Measurements from ENCODE around the gene MTHFR. TPM values are rescaled to one million over a fixed set of nuclear protein-coding genes. Genes with fewer than 3 reads are reported as not detected.

The MTHFR gene
- polyA plus RNA-seq, 1 experiment: 8.4 TPM

GRCh38 chr1:11746092-11746491 is 59.7 kb downstream of the MTHFR start:
- POLR2A ChIA-PET: no interaction called here
- Histone ChIP-seq H3K4me3 (ENCODE audit: low read depth, low read length) (no peak overlapping the region), H3K36me3 (ENCODE audit: control insufficient read depth, insufficient read depth, low read length) (peaks cover 20% of the 10 kb centered on the region), H3K27me3 (ENCODE audit: control insufficient read depth, insufficient read depth, low read length) (no peaks in the 10 kb centered on the region)
- TF ChIP-seq CTCF (IDR thresholded peaks at IDR 0.05; ENCODE audit: insufficient read depth, low read depth, low read length): no peak
- no peak for DNase-seq (ENCODE audit: low read depth)
- CTCF ChIA-PET: no interaction called here

GRCh38 chr1:11744287-11744686 is 61.5 kb downstream of the MTHFR start:
- DNase-seq (ENCODE audit: low read depth): no peak
- Histone ChIP-seq H3K4me3 (ENCODE audit: low read depth, low read length) (no peak overlapping the region), H3K36me3 (ENCODE audit: control insufficient read depth, insufficient read depth, low read length) (peaks cover 13% of the 10 kb centered on the region), H3K27me3 (ENCODE audit: control insufficient read depth, insufficient read depth, low read length) (no peaks in the 10 kb centered on the region)
- ChIA-PET CTCF (no interaction called here), POLR2A (no interaction called here)
- TF ChIP-seq CTCF (IDR thresholded peaks at IDR 0.05; ENCODE audit: insufficient read depth, low read depth, low read length): no peak

GRCh38 chr1:11741919-11742558 is 63.7 kb downstream of the MTHFR start:
- H3K36me3 ChIP-seq (ENCODE audit: control insufficient read depth, insufficient read depth, low read length): peaks cover under 1% of the 10 kb centered on the region; the same call in 1 of the 2 replicates
- ChIA-PET POLR2A (no interaction called here), CTCF (no interaction called here)
- TF ChIP-seq CTCF (IDR thresholded peaks at IDR 0.05; ENCODE audit: insufficient read depth, low read depth, low read length): no peak
- H3K27me3 ChIP-seq (ENCODE audit: control insufficient read depth, insufficient read depth, low read length): no peaks in the 10 kb centered on the region
- no peak overlapping the region for H3K4me3 ChIP-seq (ENCODE audit: low read depth, low read length)
- DNase-seq (ENCODE audit: low read depth): no peak

- TF ChIP-seq CTCF (IDR thresholded peaks at IDR 0.05; ENCODE audit: insufficient read depth, low read depth, low read length): no peak
- DNase-seq (ENCODE audit: low read depth): no peak
- Histone ChIP-seq H3K4me3 (ENCODE audit: low read depth, low read length) (no peak overlapping the region), H3K27me3 (ENCODE audit: control insufficient read depth, insufficient read depth, low read length) (no peaks in the 10 kb centered on the region), H3K36me3 (ENCODE audit: control insufficient read depth, insufficient read depth, low read length) (no peaks in the 10 kb centered on the region)
- ChIA-PET CTCF (no interaction called here), POLR2A (no interaction called here)
These were observed 64.3 kb downstream of the MTHFR start for GRCh38 chr1:11741482-11741881.

- Histone ChIP-seq H3K4me3 (ENCODE audit: low read depth, low read length) (no peak overlapping the region), H3K36me3 (ENCODE audit: control insufficient read depth, insufficient read depth, low read length) (no peaks in the 10 kb centered on the region), H3K27me3 (ENCODE audit: control insufficient read depth, insufficient read depth, low read length) (no peaks in the 10 kb centered on the region)
- ChIA-PET POLR2A (no interaction called here), CTCF (no interaction called here)
- no peak for TF ChIP-seq CTCF (IDR thresholded peaks at IDR 0.05; ENCODE audit: insufficient read depth, low read depth, low read length)
- no peak for DNase-seq (ENCODE audit: low read depth)
These were observed 65.2 kb downstream of the MTHFR start for GRCh38 chr1:11740258-11741192.
